Progenitor cell of endocrine pancreas (in vitro differentiated cells): Measurements from ENCODE around the gene LRRC15. TPM values are rescaled to one million over a fixed set of nuclear protein-coding genes. Genes with fewer than 3 reads are reported as not detected.

Experiments
- DNase-seq: peaks from one replicate; pipeline ENCODE4 v3.0.0; 2021; ENCODE audit warnings: low spot score; ENCODE audit not compliant: unreplicated experiment
- H3K27ac Mint-ChIP-seq: 2 replicates; pipeline ENCODE4 v1.8.0; 2021; ENCODE audit warnings: mild to moderate bottlenecking, moderate library complexity, mixed read lengths
- H3K27me3 Mint-ChIP-seq: 2 replicates; pipeline ENCODE4 v1.8.0; 2021; ENCODE audit warnings: mixed read lengths
- H3K36me3 Mint-ChIP-seq: 2 replicates; pipeline ENCODE4 v1.8.0; 2022; ENCODE audit warnings: mixed read lengths; ENCODE audit not compliant: insufficient read depth
- H3K4me1 Mint-ChIP-seq: 2 replicates; pipeline ENCODE4 v1.8.0; 2021; ENCODE audit warnings: low read depth, mixed read lengths
- H3K4me3 Mint-ChIP-seq: 2 replicates; pipeline ENCODE4 v1.8.0; 2021; ENCODE audit warnings: low read depth, mild to moderate bottlenecking, moderate library complexity, mixed read lengths
- H3K9me3 Mint-ChIP-seq: 2 replicates; pipeline ENCODE4 v1.8.0; 2021; ENCODE audit warnings: low read depth, mixed read lengths
- total RNA-seq: library from RNA; stranded (reverse); gene quantifications from 2 replicates; pipeline ENCODE4 v1.2.1, GENCODE V29; 2021
- TF ChIP-seq, protein P1 (sequence below): fragments of 200-600 bp; sonication (generic); IDR thresholded peaks from one replicate; pipeline ENCODE4 v1.5.0; 2021; ENCODE audit warnings: antibody characterized with exemption, mild to moderate bottlenecking; ENCODE audit not compliant: unreplicated experiment

The LRRC15 gene
- total RNA-seq, 1 donor from 2014 or later = not detected

DNA sequence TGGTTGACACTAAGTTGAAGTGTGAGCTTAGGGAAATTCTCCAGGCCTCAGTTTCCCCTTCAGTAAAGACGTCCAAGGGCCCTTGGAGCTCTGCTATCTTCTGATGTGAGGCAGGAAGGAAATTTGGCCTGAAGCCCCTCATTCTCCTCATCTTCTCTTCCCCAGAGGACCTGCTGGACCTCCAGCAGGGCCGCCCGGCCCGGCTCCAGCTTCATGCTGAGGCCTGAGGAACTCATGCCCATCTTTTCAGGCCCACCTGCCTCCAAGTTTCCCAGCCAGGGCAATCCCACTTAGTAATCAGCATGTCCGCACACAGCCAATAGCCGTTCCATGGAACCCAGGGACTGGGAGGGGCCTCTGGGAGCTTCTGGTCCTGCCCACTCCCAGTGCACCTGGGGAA is 4.0 kb downstream of the LRRC15 start:
- Mint-ChIP-seq H3K4me3 (no peak overlapping the region), H3K27ac (no peak overlapping the region)

DNA sequence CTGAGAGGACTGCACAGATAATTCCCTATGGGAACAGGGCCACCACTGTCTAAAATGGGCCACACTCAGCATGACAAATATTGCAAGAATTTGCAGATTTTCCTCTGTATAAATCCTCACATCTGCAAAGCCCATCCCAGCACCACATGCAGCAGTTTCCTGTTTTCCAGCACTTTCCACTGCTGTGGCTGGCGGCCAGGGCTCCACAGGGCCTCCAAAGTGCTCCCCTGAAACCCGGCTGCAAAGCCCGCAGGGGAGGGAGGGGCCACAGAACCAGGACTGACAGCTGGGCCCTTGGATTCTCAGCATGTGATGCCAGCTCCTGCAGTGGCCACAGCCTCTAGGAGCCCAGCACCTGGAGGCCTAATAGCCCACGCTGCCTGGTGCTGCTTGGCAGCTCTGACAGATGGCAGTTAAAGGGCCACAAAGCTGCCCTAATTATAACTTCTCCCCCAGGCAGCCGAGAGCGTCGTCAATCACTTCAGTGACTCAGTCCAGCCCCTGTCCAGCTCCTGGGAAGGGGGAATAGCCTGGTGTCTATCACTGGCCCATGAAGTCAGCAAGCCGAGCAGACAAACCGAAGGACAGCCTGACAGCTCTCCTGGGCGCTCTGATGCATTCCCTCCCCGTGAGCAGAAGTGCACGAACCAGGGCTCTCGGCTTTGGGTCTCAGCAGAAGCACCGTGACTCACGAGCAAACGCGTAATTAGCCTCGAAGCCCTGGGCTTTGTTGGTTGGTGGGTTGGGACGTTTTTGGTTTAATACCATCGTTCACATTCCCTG is 4.7 kb downstream of the LRRC15 start:
- no peaks in the 10 kb centered on the region for H3K36me3 Mint-ChIP-seq
- no peak overlapping the region for H3K27ac Mint-ChIP-seq
- H3K9me3 Mint-ChIP-seq = no peaks in the 10 kb centered on the region
- DNase-seq = no peak
- H3K4me1 Mint-ChIP-seq = peaks cover 2% of the 10 kb centered on the region
- H3K4me3 Mint-ChIP-seq = no peak overlapping the region
- TF ChIP-seq, protein P1, sequence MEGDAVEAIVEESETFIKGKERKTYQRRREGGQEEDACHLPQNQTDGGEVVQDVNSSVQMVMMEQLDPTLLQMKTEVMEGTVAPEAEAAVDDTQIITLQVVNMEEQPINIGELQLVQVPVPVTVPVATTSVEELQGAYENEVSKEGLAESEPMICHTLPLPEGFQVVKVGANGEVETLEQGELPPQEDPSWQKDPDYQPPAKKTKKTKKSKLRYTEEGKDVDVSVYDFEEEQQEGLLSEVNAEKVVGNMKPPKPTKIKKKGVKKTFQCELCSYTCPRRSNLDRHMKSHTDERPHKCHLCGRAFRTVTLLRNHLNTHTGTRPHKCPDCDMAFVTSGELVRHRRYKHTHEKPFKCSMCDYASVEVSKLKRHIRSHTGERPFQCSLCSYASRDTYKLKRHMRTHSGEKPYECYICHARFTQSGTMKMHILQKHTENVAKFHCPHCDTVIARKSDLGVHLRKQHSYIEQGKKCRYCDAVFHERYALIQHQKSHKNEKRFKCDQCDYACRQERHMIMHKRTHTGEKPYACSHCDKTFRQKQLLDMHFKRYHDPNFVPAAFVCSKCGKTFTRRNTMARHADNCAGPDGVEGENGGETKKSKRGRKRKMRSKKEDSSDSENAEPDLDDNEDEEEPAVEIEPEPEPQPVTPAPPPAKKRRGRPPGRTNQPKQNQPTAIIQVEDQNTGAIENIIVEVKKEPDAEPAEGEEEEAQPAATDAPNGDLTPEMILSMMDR = no peak
- peaks cover 34% of the 10 kb centered on the region for H3K27me3 Mint-ChIP-seq

More for the DNA sequence above, 4.0 kb downstream of the LRRC15 start:
- peaks cover 2% of the 10 kb centered on the region for H3K4me1 Mint-ChIP-seq
- peaks cover 38% of the 10 kb centered on the region for H3K27me3 Mint-ChIP-seq
- H3K36me3 Mint-ChIP-seq = no peaks in the 10 kb centered on the region
- no peaks in the 10 kb centered on the region for H3K9me3 Mint-ChIP-seq
- no peak for DNase-seq
- TF ChIP-seq, protein P1 = no peak

DNA sequence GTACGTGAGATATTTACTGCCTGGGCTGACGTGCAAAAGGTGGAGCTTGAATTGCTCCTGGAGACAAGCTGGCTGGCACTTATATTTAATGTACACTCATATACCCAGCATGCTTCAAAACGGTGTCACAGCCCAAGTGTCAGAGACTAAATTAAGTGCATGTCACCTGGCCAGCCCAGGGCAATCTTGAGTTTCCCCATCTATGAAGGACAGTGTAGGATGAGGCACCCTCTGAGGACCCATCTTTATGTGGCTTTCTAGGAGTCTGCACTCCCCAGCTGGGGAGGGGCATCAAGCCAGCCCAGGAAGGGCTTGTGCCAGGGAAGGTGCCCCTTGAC is 5.3 kb downstream of the LRRC15 start:
- H3K36me3 Mint-ChIP-seq = no peaks in the 10 kb centered on the region
- DNase-seq = no peak
- peaks cover 2% of the 10 kb centered on the region for H3K4me1 Mint-ChIP-seq
- H3K27me3 Mint-ChIP-seq = peaks cover 33% of the 10 kb centered on the region
- H3K4me3 Mint-ChIP-seq = no peak overlapping the region
- H3K27ac Mint-ChIP-seq = no peak overlapping the region
- TF ChIP-seq, protein P1 = no peak
- no peaks in the 10 kb centered on the region for H3K9me3 Mint-ChIP-seq

DNA sequence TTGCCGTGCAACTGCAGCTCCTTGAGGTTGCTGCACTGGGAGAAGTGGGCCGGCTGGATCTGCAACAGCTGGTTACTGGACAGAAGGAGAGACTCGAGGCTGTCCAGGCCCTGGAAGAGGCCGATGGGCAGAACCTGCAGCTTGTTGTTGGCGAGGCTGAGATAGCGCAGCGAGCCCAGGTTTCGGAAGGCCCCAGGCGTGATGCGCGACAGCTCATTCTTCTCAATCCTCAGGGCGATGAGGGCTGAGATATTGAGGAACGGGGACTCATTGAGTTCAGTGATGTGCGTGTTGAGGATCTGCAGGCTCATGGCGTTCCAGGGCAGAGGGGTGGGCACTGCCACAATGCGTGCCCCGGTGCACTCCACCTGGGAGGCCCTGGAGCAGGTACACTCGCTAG is 9.0 kb downstream of the LRRC15 start:
- TF ChIP-seq, protein P1 = no peak
- no peak overlapping the region for H3K27ac Mint-ChIP-seq
- H3K36me3 Mint-ChIP-seq = no peaks in the 10 kb centered on the region
- H3K4me1 Mint-ChIP-seq = peaks cover 2% of the 10 kb centered on the region
- no peak for DNase-seq
- peaks cover 28% of the 10 kb centered on the region for H3K27me3 Mint-ChIP-seq
- no peaks in the 10 kb centered on the region for H3K9me3 Mint-ChIP-seq
- no peak overlapping the region for H3K4me3 Mint-ChIP-seq

DNA sequence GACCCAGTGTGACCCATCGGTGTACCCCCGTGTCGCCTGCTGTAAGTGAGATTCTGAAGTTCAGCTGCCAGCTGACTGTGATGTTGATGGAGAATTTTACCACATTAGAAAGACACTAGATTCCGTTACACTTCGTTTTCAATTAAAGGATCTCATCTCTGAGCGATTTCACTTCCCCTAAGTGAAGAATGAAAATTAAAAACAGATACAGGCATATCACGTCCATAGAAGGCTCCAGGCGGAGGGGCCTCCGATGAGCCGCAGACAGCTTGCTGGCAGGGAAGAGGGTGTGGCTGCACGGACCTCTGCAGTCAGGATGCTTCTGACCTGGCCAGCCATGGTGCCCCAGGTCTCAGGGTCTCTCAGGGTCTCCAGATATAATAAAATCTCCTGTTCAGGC is 11.9 kb downstream of the LRRC15 start:
- Mint-ChIP-seq H3K9me3 (no peaks in the 10 kb centered on the region), H3K4me3 (no peak overlapping the region), H3K4me1 (no peaks in the 10 kb centered on the region), H3K27ac (no peak overlapping the region), H3K36me3 (no peaks in the 10 kb centered on the region), H3K27me3 (peaks cover 29% of the 10 kb centered on the region)
- TF ChIP-seq, protein P1 = no peak
- DNase-seq = no peak
